ENCODE measurements around the gene ECE1. TPM values are rescaled to one million over a fixed set of nuclear protein-coding genes. Genes with fewer than 3 reads are reported as not detected.
A peak's percentile ranks its signal among the peaks of the same experiment; 100 is the strongest.

Gene ECE1
- total and polyA plus RNA-seq, 9 of the 15 experiments (the other 6 are each of a cell fraction or from before 2014, with no cell fraction given), result 0.56 to 34.8 (median 11.0) TPM

GRCh38 chr1:21298981-21299391 lies 8.7 kb upstream of the ECE1 start (continued):
- TF ChIP-seq KLF16 (IDR thresholded peaks at IDR 0.05), result no peak
- no peak for TF ChIP-seq HDGF (IDR thresholded peaks at IDR 0.05)
- TF ChIP-seq MCM5 (IDR thresholded peaks at IDR 0.05; ENCODE audit: low read depth), result no peak
- no peak for TF ChIP-seq SMAD4 (CRISPR knock-in tag; conservative IDR thresholded peaks at IDR 0.05)
- TF ChIP-seq ZNF655 (CRISPR knock-in tag; IDR thresholded peaks at IDR 0.05), result no peak
- no peak for TF ChIP-seq ZNF174 (CRISPR knock-in tag; IDR thresholded peaks at IDR 0.05)
- no peak for TF ChIP-seq NFE2 (IDR thresholded peaks at IDR 0.05; ENCODE audit: low read depth)
- TF ChIP-seq HBP1 (CRISPR knock-in tag; IDR thresholded peaks at IDR 0.05), result no peak
- peak; percentile 54 for TF ChIP-seq CBFA2T3 (IDR thresholded peaks at IDR 0.05)
- TF ChIP-seq CREB1 (IDR thresholded peaks at IDR 0.05), result no peak
- no peak for TF ChIP-seq CREB1 (CRISPR knock-in tag; IDR thresholded peaks at IDR 0.05)
- no peak for TF ChIP-seq ZNF444 (CRISPR knock-in tag; IDR thresholded peaks at IDR 0.05)
- TF ChIP-seq PBX2 (CRISPR knock-in tag; IDR thresholded peaks at IDR 0.05; ENCODE audit: low read depth), result no peak
- no peak for TF ChIP-seq PBX2 (tag; conservative IDR thresholded peaks at IDR 0.05; ENCODE audit: low read depth)
- TF ChIP-seq EGR1 (conservative IDR thresholded peaks at IDR 0.05), result peak; percentile 56
- TF ChIP-seq ZNF780A (CRISPR knock-in tag; IDR thresholded peaks at IDR 0.05), result no peak
- TF ChIP-seq KAT7 (CRISPR knock-in tag; IDR thresholded peaks at IDR 0.05; ENCODE audit: borderline replicate concordance), result no peak
- no peak for TF ChIP-seq ZNF224 (CRISPR knock-in tag; IDR thresholded peaks at IDR 0.05)
- 0 out of 2 replicates have a peak, but pooled peaks have one; percentile 14 for TF ChIP-seq ARID1B (IDR thresholded peaks at IDR 0.05)
- TF ChIP-seq ZNF282 (CRISPR knock-in tag; IDR thresholded peaks at IDR 0.05), result no peak
- no peak for TF ChIP-seq TAF9B (IDR thresholded peaks at IDR 0.05; ENCODE audit: partially characterized antibody)
- TF ChIP-seq FUS (optimal IDR thresholded peaks at IDR 0.05; ENCODE audit: low read depth, low read length), result no peak
- no peak for TF ChIP-seq POLR3A (IDR thresholded peaks at IDR 0.05; ENCODE audit: borderline replicate concordance, extremely low read depth, insufficient read depth, insufficient read length)
